Retinal pigment epithelial cell (primary cell): ENCODE results near the gene TRAPPC3.

Experiments used
- DNase-seq: peaks from one replicate; pipeline ENCODE4 v3.0.0-alpha.2; 2010; ENCODE audit warnings: low read depth
- H3K4me3 ChIP-seq: 2 replicates; pipeline ENCODE4 v1.5.1; 2011; ENCODE audit warnings: mild to moderate bottlenecking, low read length, control low read depth, moderate library complexity
- TF ChIP-seq, protein P1 (sequence below): conservative IDR thresholded peaks from 2 replicates; pipeline ENCODE4 v1.5.1; 2011; ENCODE audit warnings: low read depth, low read length, control low read depth, inconsistent platforms

Gene TRAPPC3

DNA sequence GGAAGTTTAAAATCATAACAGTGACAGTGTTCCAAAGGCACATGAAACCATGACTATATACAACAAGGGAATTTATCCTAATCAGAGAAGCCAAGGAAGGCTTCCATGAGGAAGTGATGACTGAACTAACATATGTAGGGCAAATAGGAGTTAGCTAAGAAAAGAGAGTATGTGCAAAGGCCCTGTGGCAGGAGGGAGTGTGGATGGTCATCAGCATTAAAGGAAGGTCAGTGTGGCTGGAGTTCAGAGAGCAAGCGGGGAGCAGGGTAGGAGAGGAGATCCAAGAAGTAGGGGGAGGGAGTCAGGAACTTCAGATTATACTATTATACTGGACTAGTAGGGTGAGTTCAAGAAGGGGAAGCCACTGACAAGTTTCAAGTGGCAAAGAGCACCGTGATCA lies 15.1 kb upstream of the TRAPPC3 start:
- no peak for DNase-seq
- no peak overlapping the region for H3K4me3 ChIP-seq
- TF ChIP-seq, protein P1, sequence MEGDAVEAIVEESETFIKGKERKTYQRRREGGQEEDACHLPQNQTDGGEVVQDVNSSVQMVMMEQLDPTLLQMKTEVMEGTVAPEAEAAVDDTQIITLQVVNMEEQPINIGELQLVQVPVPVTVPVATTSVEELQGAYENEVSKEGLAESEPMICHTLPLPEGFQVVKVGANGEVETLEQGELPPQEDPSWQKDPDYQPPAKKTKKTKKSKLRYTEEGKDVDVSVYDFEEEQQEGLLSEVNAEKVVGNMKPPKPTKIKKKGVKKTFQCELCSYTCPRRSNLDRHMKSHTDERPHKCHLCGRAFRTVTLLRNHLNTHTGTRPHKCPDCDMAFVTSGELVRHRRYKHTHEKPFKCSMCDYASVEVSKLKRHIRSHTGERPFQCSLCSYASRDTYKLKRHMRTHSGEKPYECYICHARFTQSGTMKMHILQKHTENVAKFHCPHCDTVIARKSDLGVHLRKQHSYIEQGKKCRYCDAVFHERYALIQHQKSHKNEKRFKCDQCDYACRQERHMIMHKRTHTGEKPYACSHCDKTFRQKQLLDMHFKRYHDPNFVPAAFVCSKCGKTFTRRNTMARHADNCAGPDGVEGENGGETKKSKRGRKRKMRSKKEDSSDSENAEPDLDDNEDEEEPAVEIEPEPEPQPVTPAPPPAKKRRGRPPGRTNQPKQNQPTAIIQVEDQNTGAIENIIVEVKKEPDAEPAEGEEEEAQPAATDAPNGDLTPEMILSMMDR, result no peak

DNA sequence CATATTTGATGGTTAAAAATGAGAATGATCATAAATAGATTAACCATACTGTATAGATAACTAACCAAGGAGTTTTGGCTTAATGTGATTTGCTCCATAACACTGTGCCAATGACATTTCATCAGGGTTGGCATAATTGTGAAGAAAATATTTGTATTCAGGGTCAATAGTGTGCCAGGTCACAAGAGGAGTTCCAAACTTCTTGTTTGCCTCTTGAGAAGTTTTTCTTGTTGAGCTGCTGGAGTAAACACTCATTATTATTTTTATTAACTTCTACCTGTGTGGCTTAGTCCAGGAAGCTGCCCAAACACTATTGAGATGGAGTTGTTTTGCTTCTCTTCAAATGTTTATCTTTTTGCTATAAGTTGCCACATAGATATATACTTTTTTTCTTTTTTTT lies 14.1 kb upstream of the TRAPPC3 start:
- DNase-seq, result no peak
- TF ChIP-seq, protein P1, result no peak
- H3K4me3 ChIP-seq, result no peak overlapping the region

DNA sequence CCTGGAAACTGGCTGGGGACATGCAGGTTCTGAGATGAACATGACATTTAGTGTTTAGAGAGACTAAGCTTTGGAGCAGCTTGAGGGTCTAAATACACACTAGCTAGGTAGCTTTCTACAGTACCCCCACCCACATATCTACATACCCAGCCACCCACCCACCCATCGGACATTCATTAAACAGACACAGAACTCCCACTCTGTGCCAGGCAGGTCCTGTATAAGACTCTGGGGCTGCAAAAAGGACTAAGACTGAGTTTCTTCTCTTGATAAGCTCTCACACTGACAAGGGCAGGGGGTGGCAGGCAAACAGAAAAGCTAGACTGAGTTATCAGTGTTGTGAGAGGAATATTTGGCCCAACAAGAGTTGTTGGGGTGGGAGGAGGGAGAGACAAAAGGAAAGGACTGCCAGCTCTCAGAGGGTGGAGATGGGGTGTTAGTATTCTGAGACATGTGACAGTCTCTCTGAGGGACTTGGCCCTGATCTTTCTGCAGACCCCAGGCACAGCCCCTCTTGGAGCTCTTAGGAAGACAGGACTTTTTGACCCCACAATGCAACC lies 13.5 kb upstream of the TRAPPC3 start:
- H3K4me3 ChIP-seq, result no peak overlapping the region

DNA sequence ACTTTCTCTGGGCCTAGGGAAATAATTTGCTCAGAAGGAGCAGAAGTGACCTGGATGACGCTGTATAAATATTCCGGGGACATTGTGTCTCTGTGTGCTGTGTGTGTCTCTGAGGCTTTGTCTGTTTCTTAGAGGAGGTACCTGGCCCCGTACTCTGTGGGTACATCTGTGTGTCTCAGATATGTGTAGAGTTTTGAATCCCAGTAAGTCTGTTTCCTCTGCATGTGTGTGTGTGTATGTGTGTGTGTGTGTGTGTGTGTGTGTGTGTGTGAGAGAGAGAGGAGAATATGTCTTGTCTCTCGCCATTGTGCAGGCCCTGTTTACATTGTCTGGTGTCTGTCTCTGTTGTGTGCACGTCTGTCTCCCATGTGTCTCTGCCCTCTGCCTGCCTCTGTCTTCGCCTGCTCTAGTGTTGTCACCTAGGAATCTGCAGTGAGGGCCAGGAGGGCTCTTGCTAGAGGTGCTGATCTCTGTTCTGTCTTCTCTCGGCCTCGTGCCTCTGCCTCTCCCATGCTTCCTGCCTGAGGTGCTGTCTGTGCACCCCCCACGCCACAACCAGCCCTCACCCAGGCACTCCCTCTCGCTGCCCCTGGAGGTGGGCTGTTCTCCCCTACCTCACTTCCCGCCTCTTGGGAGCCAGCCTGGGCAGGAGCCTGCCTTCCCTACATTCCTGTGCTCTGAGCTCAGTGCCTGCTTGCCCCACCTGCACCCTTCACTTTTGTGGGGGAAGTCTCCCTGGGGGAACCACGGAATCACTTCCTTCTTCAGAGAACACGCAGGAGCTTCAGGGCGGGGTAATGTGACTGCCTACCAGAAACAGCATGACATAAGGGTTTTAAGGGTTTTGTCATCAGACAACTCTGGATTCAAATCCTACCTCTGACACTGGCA lies 12.6 kb upstream of the TRAPPC3 start:
- TF ChIP-seq, protein P1, result no peak
- DNase-seq, result no peak
- H3K4me3 ChIP-seq, result peak overlapping the region; percentile 38

More for the DNA sequence above, 13.5 kb upstream of the TRAPPC3 start:
- DNase-seq, result no peak
- TF ChIP-seq, protein P1, result no peak

DNA sequence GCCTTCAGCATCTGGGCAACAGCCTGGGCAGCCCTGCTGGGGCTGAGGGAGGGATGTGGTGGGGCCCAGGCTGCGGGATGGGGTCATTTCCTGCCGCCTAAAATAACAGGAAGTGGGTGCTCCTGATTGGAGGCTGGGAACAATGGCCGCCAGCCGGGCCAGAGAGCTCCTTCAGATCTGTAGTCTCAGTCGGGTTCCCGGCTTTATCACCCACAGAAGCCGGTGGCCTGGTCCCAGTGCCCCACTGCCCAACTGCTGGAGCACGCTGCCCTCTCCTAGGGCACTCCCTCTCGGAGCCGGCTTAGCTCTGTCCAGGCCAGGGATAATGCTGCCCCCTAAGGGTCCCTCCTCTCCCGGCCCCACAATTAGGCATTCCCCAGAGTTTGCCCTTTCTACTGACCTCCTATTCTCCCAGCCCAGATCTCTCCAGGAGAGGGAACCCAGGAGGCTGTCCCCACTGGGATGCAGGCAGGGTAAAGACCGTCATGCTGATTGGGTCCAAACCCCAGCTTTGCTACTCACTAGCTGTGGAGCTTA lies 11.7 kb upstream of the TRAPPC3 start:
- peak overlapping the region; percentile 38 for H3K4me3 ChIP-seq
- TF ChIP-seq, protein P1, result peak; percentile 57
- no peak for DNase-seq

DNA sequence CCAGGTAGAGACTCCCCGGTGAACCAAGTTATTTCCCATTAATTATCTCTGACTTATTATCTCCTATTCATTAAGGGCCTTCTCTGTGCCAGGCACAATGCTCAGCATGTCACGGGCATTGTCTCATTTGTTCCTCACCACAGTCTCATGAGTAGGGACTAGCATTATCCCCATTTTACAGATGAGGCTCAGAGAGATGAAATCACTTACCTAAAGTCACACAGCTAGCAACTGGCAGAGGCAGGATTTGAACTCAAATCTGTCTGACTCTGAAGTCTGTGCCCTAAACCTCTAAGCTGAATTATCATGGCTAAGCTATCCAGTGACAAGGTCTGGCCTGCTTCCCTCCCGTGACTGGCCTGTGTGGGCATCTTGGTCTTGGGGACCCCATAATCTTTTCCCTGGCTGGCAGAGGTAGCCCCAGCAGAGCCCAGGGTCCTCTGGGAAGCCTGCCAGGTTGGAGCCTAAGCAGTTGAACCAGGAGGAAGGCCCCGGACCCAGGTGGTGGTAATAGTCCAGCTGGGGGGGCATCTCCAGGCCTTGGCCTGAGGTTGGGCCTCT lies 11.2 kb upstream of the TRAPPC3 start:
- no peak for DNase-seq
- TF ChIP-seq, protein P1, result no peak
- peak overlapping the region; percentile 38 for H3K4me3 ChIP-seq
